Left cardiac atrium (tissue), 4 donors: ENCODE data around the gene SLC6A20. TPM values are rescaled to one million over a fixed set of nuclear protein-coding genes. Genes with fewer than 3 reads are reported as not detected.

Source experiments
- ATAC-seq, 2 donors: fragments of 200-7000 bp; cut with Tn5 transposase; one replicate each; pipeline ENCODE4 v1.9.1; 2020; ENCODE audit warnings: mild to moderate bottlenecking in 2 of 2, moderate library complexity in 2 of 2
- DNase-seq: peaks from one replicate; pipeline ENCODE4 v3.0.0-alpha.2; 2020
- intact Hi-C, 2 donors: fragments of 100-400 bp; cut with DNase I; formaldehyde crosslinking; loops; one replicate each; pipeline versions ENCODE4 v1.14.1 to v1.15.1; 2022 to 2023
- long read RNA-seq: library from polyadenylated mRNA; unstranded; transcript quantifications from one replicate; pipeline ENCODE4 v2.0.0, GENCODE V29; 2021
- total RNA-seq, 2 donors: library from RNA; stranded (reverse); fragmentation: NEBNext Ultra II Directional; extraction: Animal tissue kit (Norgen Biotek cat#: 25700); gene quantifications; one replicate each; pipeline ENCODE4 v1.2.1, GENCODE V29; 2021
- donor health status: DM: no; HTN: yes; CAD: no.
- donor health status: DM: no; HTN: yes; CAD: no; lungs with severe emphysema.
- donor health status: DM: yes; HTN: yes; CAD: no.
- donor health status: Dilated cardiomyopathy.

Gene SLC6A20
- under 1 TPM in 1 of 2 donors, not detected in 1; 0.18 TPM for total RNA-seq
- long read RNA-seq = 0 reads

GRCh38 chr3:45795882-45796765, at the start of gene SLC6A20:
Gene SLC6A20 (minus strand): TSS chr3:45796536. CDS start chr3:45796419, 117 bp downstream.
- DNase-seq (no peak), ATAC-seq (peak; percentile 19 to 53)
- intact Hi-C loops = no loop called here

DNA sequence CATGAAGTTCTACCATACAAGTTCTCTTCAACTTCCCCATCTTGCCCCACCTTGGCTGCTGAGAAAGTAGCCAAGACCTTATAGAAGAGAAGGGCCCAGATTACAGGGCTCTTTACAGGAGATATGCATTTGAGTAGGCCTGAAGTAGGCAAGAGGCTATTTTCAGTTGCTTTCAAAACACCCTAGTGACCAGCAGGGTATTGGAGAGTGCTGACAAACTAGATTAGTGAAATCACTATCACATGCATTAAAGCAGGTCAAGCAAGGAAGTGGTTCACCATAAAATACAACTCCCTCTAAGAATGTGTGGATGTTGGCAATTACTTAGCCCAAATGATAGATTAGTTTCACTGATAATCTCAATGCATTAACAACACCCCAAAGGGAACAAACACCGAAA, 48.3 kb upstream of the SLC6A20 start:
- intact Hi-C loops = no loop called here
- ATAC-seq (no peak), DNase-seq (no peak)

DNA sequence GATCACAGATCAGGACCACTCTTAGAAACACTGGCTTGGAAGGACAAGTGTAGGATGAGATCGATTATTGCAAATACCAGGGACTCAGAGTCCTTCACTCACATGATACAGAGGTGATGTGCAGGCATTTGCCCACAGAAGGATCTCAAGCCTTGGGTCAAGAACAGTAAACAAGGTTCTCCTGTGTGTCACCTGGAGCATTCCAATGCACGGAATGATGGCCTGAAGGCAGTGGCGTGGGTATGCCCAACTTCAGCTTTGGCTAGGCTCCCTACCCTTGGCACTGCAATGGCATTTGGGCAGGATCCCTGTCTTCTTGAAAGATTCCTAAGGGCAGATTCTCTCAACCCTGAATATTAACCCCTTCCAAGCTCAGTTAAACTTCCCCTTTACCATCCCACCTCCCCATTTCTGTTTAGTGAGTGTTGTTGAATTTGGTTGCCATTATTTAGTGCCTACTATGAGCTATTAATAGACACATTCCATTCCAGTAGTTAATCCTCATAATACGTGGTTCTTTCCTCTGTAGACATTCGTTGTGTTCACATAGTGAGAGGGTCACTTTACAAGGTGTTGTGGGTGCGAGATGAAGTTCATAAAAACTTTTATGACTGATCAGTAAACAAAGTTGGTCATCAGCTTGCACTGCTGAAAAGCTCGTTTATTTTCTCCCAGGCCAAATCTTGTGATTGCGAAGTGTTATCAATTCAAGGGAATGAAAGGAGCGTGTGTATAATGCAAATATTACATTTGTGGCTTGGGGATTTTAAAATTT, 46.7 kb upstream of the SLC6A20 start:
- intact Hi-C loops = no loop called here
- no peak for ATAC-seq
- no peak for DNase-seq

GRCh38 chr3:45841757-45842491, 45.6 kb upstream of the SLC6A20 start, which contains the start of gene LZTFL1:
Gene LZTFL1 (minus strand): TSS chr3:45842119. CDS start chr3:45841991, 128 bp downstream.
- ATAC-seq (peak; percentile 98 to 100), DNase-seq (peak; percentile 94)
- intact Hi-C loops = no loop called here

DNA sequence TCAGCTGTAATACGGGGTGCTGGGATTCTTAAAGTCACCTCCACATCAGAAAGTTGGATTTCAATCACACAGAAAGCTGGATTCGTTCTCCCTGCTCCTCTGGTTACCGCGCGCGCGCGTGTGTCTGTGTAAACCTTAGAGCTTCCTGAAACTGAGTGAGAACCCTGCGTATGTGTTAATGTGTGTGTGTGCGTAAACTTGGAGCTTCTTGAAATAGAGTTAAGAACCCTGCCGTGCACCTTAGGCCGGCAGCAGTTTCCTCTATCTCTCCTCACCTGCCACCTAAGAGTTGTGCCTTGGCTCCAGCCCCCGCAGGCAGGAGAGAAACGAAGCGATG, 45.1 kb upstream of the SLC6A20 start:
- DNase-seq (no peak), ATAC-seq (peak; percentile 21 to 31)
- intact Hi-C loops = no loop called here

DNA sequence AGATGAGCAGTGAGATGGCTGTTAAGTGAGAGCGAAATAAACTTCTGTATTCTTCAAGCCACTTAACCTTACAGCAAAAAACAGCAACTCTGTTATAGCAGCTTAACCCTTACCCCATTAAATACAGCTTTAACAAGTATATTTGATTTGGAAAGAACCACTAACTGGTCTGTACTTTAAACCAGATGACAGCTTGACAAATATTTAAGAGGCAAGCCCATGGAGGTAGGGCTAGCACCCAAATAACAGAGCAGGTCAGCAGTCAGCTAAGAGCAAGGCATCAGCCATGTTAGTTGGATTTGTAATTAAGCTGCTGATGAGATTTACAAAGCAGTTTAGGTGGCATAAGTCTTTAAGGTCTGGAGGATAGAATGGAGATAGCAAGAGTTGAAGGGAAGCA, 42.1 kb upstream of the SLC6A20 start:
- ATAC-seq (no peak), DNase-seq (no peak)
- intact Hi-C loops = no loop called here

DNA sequence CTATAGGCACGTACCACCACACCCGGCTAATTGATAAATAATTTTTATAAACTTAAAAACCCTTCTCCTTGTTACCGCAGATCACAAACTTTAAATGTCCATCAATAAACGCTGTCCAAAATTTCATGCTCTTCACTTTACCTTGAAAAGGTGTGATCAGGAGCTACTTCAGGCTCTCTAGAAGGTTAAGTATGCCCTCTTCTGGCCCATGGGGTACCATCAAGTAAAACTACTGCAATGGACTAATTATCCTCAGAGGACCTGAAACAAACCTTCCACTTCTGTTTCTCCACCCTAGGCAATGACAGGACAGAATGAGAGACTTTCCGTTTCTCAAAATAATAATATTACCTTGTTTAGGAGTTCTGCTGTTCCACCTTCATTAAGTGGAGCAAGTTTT, 36.4 kb upstream of the SLC6A20 start:
- no peak for ATAC-seq
- DNase-seq = no peak
- intact Hi-C loops = loop anchor here in 1 of 2 donors (5.0 kb wide), 1 partner anchor 70 kb away; no protein-coding TSS in a partner anchor

- no peak for DNase-seq
- no peak for ATAC-seq
- intact Hi-C loops = loop anchor here in 1 of 2 donors (5.0 kb wide), 1 partner anchor 68 kb away; no protein-coding TSS in a partner anchor
These were observed 33.8 kb upstream of the SLC6A20 start for GRCh38 chr3:45830121-45830520.

DNA sequence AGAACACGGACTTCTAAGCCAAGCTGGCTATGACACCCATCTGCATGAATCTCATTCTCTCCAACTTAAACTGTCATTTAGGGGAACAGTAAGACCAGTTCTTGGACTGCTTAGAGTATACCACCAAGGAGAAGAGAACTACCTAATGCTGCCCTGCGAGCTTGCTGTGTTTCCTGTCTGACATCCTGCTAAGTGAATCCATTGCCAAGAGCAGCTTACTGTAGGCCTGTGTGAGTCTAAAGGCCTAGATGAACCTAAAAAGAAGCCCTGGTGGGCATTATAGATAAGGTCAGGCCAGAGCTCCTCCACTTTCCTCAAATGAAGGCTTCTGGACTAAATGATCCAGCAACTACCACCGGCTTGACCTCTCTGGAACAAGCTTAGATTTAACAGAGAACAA, 30.6 kb upstream of the SLC6A20 start:
- no peak for ATAC-seq
- DNase-seq = no peak
- intact Hi-C loops = no loop called here

- intact Hi-C loops = no loop called here
- no peak for ATAC-seq
- DNase-seq = no peak
These were observed 30.0 kb upstream of the SLC6A20 start for GRCh38 chr3:45826321-45826720.

- ATAC-seq (no peak), DNase-seq (no peak)
- intact Hi-C loops = no loop called here
These were observed 24.8 kb upstream of the SLC6A20 start for GRCh38 chr3:45821127-45821526.

- DNase-seq (no peak), ATAC-seq (no peak)
- intact Hi-C loops = no loop called here
These were observed 23.2 kb upstream of the SLC6A20 start for GRCh38 chr3:45819543-45819942.

- DNase-seq = peak; percentile 35
- intact Hi-C loops = no loop called here
- ATAC-seq = peak; percentile 49 to 94
These were observed 21.6 kb upstream of the SLC6A20 start for GRCh38 chr3:45817831-45818522.

- DNase-seq (no peak), ATAC-seq (peak; percentile 88 to 93)
- intact Hi-C loops = no loop called here
These were observed 20.2 kb upstream of the SLC6A20 start for GRCh38 chr3:45816544-45816943.

GRCh38 chr3:45814322-45814721, 18.0 kb upstream of the SLC6A20 start:
- no peak for ATAC-seq
- intact Hi-C loops = no loop called here
- no peak for DNase-seq

GRCh38 chr3:45807681-45808540, 11.6 kb upstream of the SLC6A20 start:
- DNase-seq = no peak
- intact Hi-C loops = no loop called here
- ATAC-seq = no peak

GRCh38 chr3:45807133-45807532, 10.8 kb upstream of the SLC6A20 start:
- DNase-seq (no peak), ATAC-seq (peak; percentile 47 to 59)
- intact Hi-C loops = no loop called here

- intact Hi-C loops = no loop called here
- ATAC-seq (no peak), DNase-seq (no peak)
These were observed 9.7 kb upstream of the SLC6A20 start for GRCh38 chr3:45806072-45806471.
